ENCODE results near the gene NOVA2. TPM values are rescaled to one million over a fixed set of nuclear protein-coding genes. Genes with fewer than 3 reads are reported as not detected.

The NOVA2 gene
- total and polyA plus RNA-seq, 4 donors: 0.13 to 18.2 (median 8.1) TPM; not detected in 1

GRCh38 chr19:45940515-45940805 is 33.2 kb downstream of the NOVA2 start:
- DNase-seq (no peak), ATAC-seq (ENCODE audit: low FRiP score) (no peak)
- no peak overlapping the region for H3K4me3 ChIP-seq (ENCODE audit: low read length in 2 of 2)

GRCh38 chr19:45939792-45940514 is 33.7 kb downstream of the NOVA2 start:
- Histone ChIP-seq H3K4me1 (ENCODE audit: control insufficient read depth in 1 of 2, insufficient read depth in 2 of 2, low read length in 2 of 2) (no peaks in the 10 kb centered on the region), H3K36me3 (ENCODE audit: control insufficient read depth in 1 of 2, insufficient read depth in 2 of 2, low read length in 1 of 2) (no peaks in the 10 kb centered on the region), H3K9me3 (ENCODE audit: control insufficient read depth, low read length) (peaks cover 1% of the 10 kb centered on the region), H3K27me3 (ENCODE audit: control insufficient read depth in 1 of 2, insufficient read depth in 2 of 2, low read length in 1 of 2) (peaks cover 0 to 2% of the 10 kb centered on the region in 2 donors), H3K27ac (ENCODE audit: low read depth in 1 of 2, low read length in 2 of 2) (no peak overlapping the region), H3K4me3 (ENCODE audit: low read length in 2 of 2) (no peak overlapping the region)
- intact Hi-C loops (cut with DNase I): no loop called here
- ATAC-seq (ENCODE audit: low FRiP score) (no peak), DNase-seq (no peak)
- 19 to 25% methylated on average over 56 to 67 of the region's 67 CpGs for WGBS, 2 donors

More at GRCh38 chr19:45940515-45940805, 33.2 kb downstream of the NOVA2 start:
- peaks cover 0 to 2% of the 10 kb centered on the region in 2 donors for H3K27me3 ChIP-seq (ENCODE audit: control insufficient read depth in 1 of 2, insufficient read depth in 2 of 2, low read length in 1 of 2)
- peaks cover 1% of the 10 kb centered on the region for H3K9me3 ChIP-seq (ENCODE audit: control insufficient read depth, low read length)
- no peaks in the 10 kb centered on the region for H3K4me1 ChIP-seq (ENCODE audit: control insufficient read depth in 1 of 2, insufficient read depth in 2 of 2, low read length in 2 of 2)
- intact Hi-C loops (cut with DNase I): no loop called here
- no peaks in the 10 kb centered on the region for H3K36me3 ChIP-seq (ENCODE audit: control insufficient read depth in 1 of 2, insufficient read depth in 2 of 2, low read length in 1 of 2)
- no peak overlapping the region for H3K27ac ChIP-seq (ENCODE audit: low read depth in 1 of 2, low read length in 2 of 2)
- 52 to 60% methylated on average over 32 of the region's 32 CpGs for WGBS, 2 donors

- Histone ChIP-seq H3K36me3 (ENCODE audit: control insufficient read depth in 1 of 2, insufficient read depth in 2 of 2, low read length in 1 of 2) (no peaks in the 10 kb centered on the region), H3K9me3 (ENCODE audit: control insufficient read depth, low read length) (peaks cover 1% of the 10 kb centered on the region), H3K4me3 (ENCODE audit: low read length in 2 of 2) (no peak overlapping the region), H3K27me3 (ENCODE audit: control insufficient read depth in 1 of 2, insufficient read depth in 2 of 2, low read length in 1 of 2) (peaks cover 0 to 2% of the 10 kb centered on the region in 2 donors), H3K4me1 (ENCODE audit: control insufficient read depth in 1 of 2, insufficient read depth in 2 of 2, low read length in 2 of 2) (no peaks in the 10 kb centered on the region), H3K27ac (ENCODE audit: low read depth in 1 of 2, low read length in 2 of 2) (no peak overlapping the region)
- 84 to 94% methylated on average over 3 of the region's 3 CpGs for WGBS, 2 donors
- intact Hi-C loops (cut with DNase I): no loop called here
- no peak for ATAC-seq (ENCODE audit: low FRiP score)
- no peak for DNase-seq
Observed at GRCh38 chr19:45938733-45939319, 34.8 kb downstream of the NOVA2 start.

GRCh38 chr19:45935267-45935666 is 38.4 kb downstream of the NOVA2 start:
- Histone ChIP-seq H3K4me1 (ENCODE audit: control insufficient read depth in 1 of 2, insufficient read depth in 2 of 2, low read length in 2 of 2) (no peaks in the 10 kb centered on the region), H3K36me3 (ENCODE audit: control insufficient read depth in 1 of 2, insufficient read depth in 2 of 2, low read length in 1 of 2) (no peaks in the 10 kb centered on the region), H3K4me3 (ENCODE audit: low read length in 2 of 2) (no peak overlapping the region), H3K27me3 (ENCODE audit: control insufficient read depth in 1 of 2, insufficient read depth in 2 of 2, low read length in 1 of 2) (no peaks in the 10 kb centered on the region), H3K9me3 (ENCODE audit: control insufficient read depth, low read length) (no peaks in the 10 kb centered on the region), H3K27ac (ENCODE audit: low read depth in 1 of 2, low read length in 2 of 2) (no peak overlapping the region)
- ATAC-seq (ENCODE audit: low FRiP score) (no peak), DNase-seq (no peak)
- intact Hi-C loops (cut with DNase I): no loop called here
- 64 to 72% methylated on average over 19 of the region's 19 CpGs for WGBS, 2 donors

GRCh38 chr19:45934551-45935230 is 39.0 kb downstream of the NOVA2 start:
- no peak for ATAC-seq (ENCODE audit: low FRiP score)
- Histone ChIP-seq H3K36me3 (ENCODE audit: control insufficient read depth in 1 of 2, insufficient read depth in 2 of 2, low read length in 1 of 2) (no peaks in the 10 kb centered on the region), H3K27ac (ENCODE audit: low read depth in 1 of 2, low read length in 2 of 2) (no peak overlapping the region), H3K27me3 (ENCODE audit: control insufficient read depth in 1 of 2, insufficient read depth in 2 of 2, low read length in 1 of 2) (no peaks in the 10 kb centered on the region), H3K4me3 (ENCODE audit: low read length in 2 of 2) (no peak overlapping the region), H3K4me1 (ENCODE audit: control insufficient read depth in 1 of 2, insufficient read depth in 2 of 2, low read length in 2 of 2) (no peaks in the 10 kb centered on the region), H3K9me3 (ENCODE audit: control insufficient read depth, low read length) (no peaks in the 10 kb centered on the region)
- DNase-seq: no peak
- intact Hi-C loops (cut with DNase I): no loop called here
- WGBS, 2 donors: 19 to 22% methylated on average over 19 of the region's 19 CpGs

- Histone ChIP-seq H3K27ac (ENCODE audit: low read depth in 1 of 2, low read length in 2 of 2) (no peak overlapping the region), H3K27me3 (ENCODE audit: control insufficient read depth in 1 of 2, insufficient read depth in 2 of 2, low read length in 1 of 2) (no peaks in the 10 kb centered on the region), H3K4me1 (ENCODE audit: control insufficient read depth in 1 of 2, insufficient read depth in 2 of 2, low read length in 2 of 2) (no peaks in the 10 kb centered on the region), H3K4me3 (ENCODE audit: low read length in 2 of 2) (no peak overlapping the region), H3K9me3 (ENCODE audit: control insufficient read depth, low read length) (no peaks in the 10 kb centered on the region), H3K36me3 (ENCODE audit: control insufficient read depth in 1 of 2, insufficient read depth in 2 of 2, low read length in 1 of 2) (no peaks in the 10 kb centered on the region)
- no peak for DNase-seq
- WGBS, 2 donors: 63 to 67% methylated on average over 9 of the region's 9 CpGs
- intact Hi-C loops (cut with DNase I): no loop called here
- no peak for ATAC-seq (ENCODE audit: low FRiP score)
Observed at GRCh38 chr19:45933759-45934158, 39.9 kb downstream of the NOVA2 start.

GRCh38 chr19:45931055-45931454 is 42.6 kb downstream of the NOVA2 start:
- ATAC-seq (ENCODE audit: low FRiP score): no peak
- Histone ChIP-seq H3K36me3 (ENCODE audit: control insufficient read depth in 1 of 2, insufficient read depth in 2 of 2, low read length in 1 of 2) (no peaks in the 10 kb centered on the region), H3K27ac (ENCODE audit: low read depth in 1 of 2, low read length in 2 of 2) (no peak overlapping the region), H3K27me3 (ENCODE audit: control insufficient read depth in 1 of 2, insufficient read depth in 2 of 2, low read length in 1 of 2) (no peaks in the 10 kb centered on the region), H3K4me3 (ENCODE audit: low read length in 2 of 2) (no peak overlapping the region), H3K4me1 (ENCODE audit: control insufficient read depth in 1 of 2, insufficient read depth in 2 of 2, low read length in 2 of 2) (no peaks in the 10 kb centered on the region), H3K9me3 (ENCODE audit: control insufficient read depth, low read length) (no peaks in the 10 kb centered on the region)
- intact Hi-C loops (cut with DNase I): loop anchor here in 1 of 2 donors (2.0 kb wide), 1 partner anchor 66 kb away; the partner anchor contains the start of gene FOXA3
- WGBS, 2 donors: 66 to 69% methylated on average over 3 of the region's 3 CpGs
- no peak for DNase-seq

GRCh38 chr19:45929247-45929646 is 44.4 kb downstream of the NOVA2 start:
- DNase-seq: no peak
- Histone ChIP-seq H3K9me3 (ENCODE audit: control insufficient read depth, low read length) (no peaks in the 10 kb centered on the region), H3K27me3 (ENCODE audit: control insufficient read depth in 1 of 2, insufficient read depth in 2 of 2, low read length in 1 of 2) (no peaks in the 10 kb centered on the region), H3K27ac (ENCODE audit: low read depth in 1 of 2, low read length in 2 of 2) (no peak overlapping the region), H3K4me3 (ENCODE audit: low read length in 2 of 2) (no peak overlapping the region), H3K36me3 (ENCODE audit: control insufficient read depth in 1 of 2, insufficient read depth in 2 of 2, low read length in 1 of 2) (no peaks in the 10 kb centered on the region), H3K4me1 (ENCODE audit: control insufficient read depth in 1 of 2, insufficient read depth in 2 of 2, low read length in 2 of 2) (no peaks in the 10 kb centered on the region)
- intact Hi-C loops (cut with DNase I): no loop called here
- WGBS, 2 donors: 72 to 74% methylated on average over 2 of the region's 2 CpGs
- no peak for ATAC-seq (ENCODE audit: low FRiP score)
